Caco-2 (cell line): ENCODE data around the gene NR2F1. TPM values are rescaled to one million over a fixed set of nuclear protein-coding genes. Genes with fewer than 3 reads are reported as not detected.

Experiments
- BruUV-seq: library from RNA; stranded (reverse); fragments of 400-500 nt; replicated peaks from 2 replicates; lab custom pipeline; 2021; lab: Mats Ljungman, UMichigan
- CTCF ChIA-PET: fragments of 300-600 bp; sonication (Branson Sonifier 250); formaldehyde crosslinking; loops from one replicate; lab custom pipeline; 2022; ENCODE audit warnings: antibody characterized with exemption; lab: Charles Lee
- POLR2A ChIA-PET: fragments of 300-600 bp; sonication (Branson Sonifier 250); formaldehyde crosslinking; loops from one replicate; lab custom pipeline; 2022; ENCODE audit warnings: antibody characterized with exemption; lab: Charles Lee
- DNase-seq, 2 experiments: peaks; one replicate each; pipeline versions ENCODE4 v3.0.0 to v3.0.0-alpha.2; 2020 to 2022
- H3K27me3 ChIP-seq: replicated peaks from 2 replicates; pipeline ENCODE4 v1.6.0; 2011; ENCODE audit warnings: low read length; ENCODE audit not compliant: control insufficient read depth, insufficient read depth
- H3K36me3 ChIP-seq: 2 replicates; pipeline ENCODE4 v1.5.1; 2011; ENCODE audit warnings: low read length; ENCODE audit not compliant: control insufficient read depth, insufficient read depth
- H3K4me1 ChIP-seq: fragments of 250-450 bp; sonication (Bioruptor Pico); 2 replicates; pipeline ENCODE4 v1.5.1; 2020; ENCODE audit warnings: mild to moderate bottlenecking
- H3K4me3 ChIP-seq: 2 replicates; pipeline ENCODE4 v1.5.1; 2011; ENCODE audit warnings: low read depth, mild to moderate bottlenecking, control low read depth, low read length
- H3K9me3 ChIP-seq: fragments of 250-450 bp; sonication (Bioruptor Pico); 2 replicates; pipeline ENCODE4 v1.5.1; 2020; ENCODE audit warnings: mild to moderate bottlenecking, moderate library complexity
- H3K27ac Mint-ChIP-seq: one replicate; pipeline ENCODE4 v1.8.0; 2022; ENCODE audit warnings: mixed read lengths; ENCODE audit not compliant: unreplicated experiment
- H3K27me3 Mint-ChIP-seq: one replicate; pipeline ENCODE4 v1.8.0; 2022; ENCODE audit warnings: mixed read lengths; ENCODE audit not compliant: insufficient read depth, unreplicated experiment
- H3K36me3 Mint-ChIP-seq: one replicate; pipeline ENCODE4 v1.8.0; 2022; ENCODE audit warnings: mild to moderate bottlenecking, mixed read lengths; ENCODE audit not compliant: insufficient read depth, unreplicated experiment
- H3K4me1 Mint-ChIP-seq: one replicate; pipeline ENCODE4 v1.8.0; 2022; ENCODE audit warnings: low read depth, mixed read lengths; ENCODE audit not compliant: unreplicated experiment
- H3K4me3 Mint-ChIP-seq: one replicate; pipeline ENCODE4 v1.8.0; 2022; ENCODE audit warnings: mild to moderate bottlenecking, moderate library complexity, mixed read lengths; ENCODE audit not compliant: unreplicated experiment
- H3K9me3 Mint-ChIP-seq: one replicate; pipeline ENCODE4 v1.8.0; 2022; ENCODE audit warnings: mixed read lengths; ENCODE audit not compliant: unreplicated experiment
- intact Hi-C: fragments of 100-400 bp; cut with micrococcal nuclease; formaldehyde crosslinking; loops from one replicate; pipeline ENCODE4 v1.10.0; 2022; ENCODE audit not compliant: unreplicated experiment
- total RNA-seq: library from RNA; stranded (reverse); gene quantifications from 2 replicates; pipeline ENCODE4 v1.2.3, GENCODE V29; 2022
- TF ChIP-seq, protein P1 (sequence below), 2 experiments: fragments of 200-600 bp in 1 of 2; IDR thresholded peaks; 1 replicate in 1 of 2; 2 replicates in 1 of 2; pipeline versions ENCODE4 v1.5.1 to v1.8.0; 2011 to 2022; ENCODE audit warnings: antibody characterized with exemption in 1 of 2, control low read depth in 1 of 2, inconsistent platforms in 1 of 2, low read depth in 1 of 2, low read length in 1 of 2, mild to moderate bottlenecking in 1 of 2, moderate library complexity in 1 of 2; ENCODE audit not compliant: insufficient read depth in 1 of 2, severe bottlenecking in 1 of 2, unreplicated experiment in 1 of 2

The NR2F1 gene
- total RNA-seq, 1 experiment from 2014 or later: 0.70 TPM

DNA sequence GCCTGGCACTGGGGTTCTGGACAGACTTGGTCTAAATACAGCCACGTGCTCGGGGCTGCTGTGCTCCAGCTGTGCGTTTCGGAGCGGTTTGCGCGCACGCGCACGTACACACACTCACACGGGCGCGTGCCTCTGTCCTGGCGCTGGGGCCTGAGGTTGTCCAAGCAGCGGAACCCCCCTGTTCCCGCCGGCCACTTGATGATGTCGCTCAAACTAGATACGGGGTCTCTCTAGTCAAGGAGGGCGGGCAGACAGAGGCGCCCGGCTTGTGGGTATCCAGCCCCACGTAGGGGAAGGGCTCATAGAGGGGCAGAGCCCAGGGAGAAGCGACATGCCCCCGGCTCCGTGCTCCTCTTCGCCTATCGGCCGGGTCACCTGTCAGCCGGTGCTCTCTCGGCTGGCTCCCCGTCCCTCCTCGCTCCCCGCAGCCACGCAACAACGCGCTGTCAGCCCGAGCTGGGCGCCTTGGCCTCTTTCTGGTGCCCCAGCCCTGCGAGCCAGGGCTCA lies 10.9 kb upstream of the NR2F1 start:
- H3K36me3 Mint-ChIP-seq: no peaks in the 10 kb centered on the region
- ChIA-PET CTCF (no interaction called here), POLR2A (no interaction called here)
- TF ChIP-seq, protein P1, sequence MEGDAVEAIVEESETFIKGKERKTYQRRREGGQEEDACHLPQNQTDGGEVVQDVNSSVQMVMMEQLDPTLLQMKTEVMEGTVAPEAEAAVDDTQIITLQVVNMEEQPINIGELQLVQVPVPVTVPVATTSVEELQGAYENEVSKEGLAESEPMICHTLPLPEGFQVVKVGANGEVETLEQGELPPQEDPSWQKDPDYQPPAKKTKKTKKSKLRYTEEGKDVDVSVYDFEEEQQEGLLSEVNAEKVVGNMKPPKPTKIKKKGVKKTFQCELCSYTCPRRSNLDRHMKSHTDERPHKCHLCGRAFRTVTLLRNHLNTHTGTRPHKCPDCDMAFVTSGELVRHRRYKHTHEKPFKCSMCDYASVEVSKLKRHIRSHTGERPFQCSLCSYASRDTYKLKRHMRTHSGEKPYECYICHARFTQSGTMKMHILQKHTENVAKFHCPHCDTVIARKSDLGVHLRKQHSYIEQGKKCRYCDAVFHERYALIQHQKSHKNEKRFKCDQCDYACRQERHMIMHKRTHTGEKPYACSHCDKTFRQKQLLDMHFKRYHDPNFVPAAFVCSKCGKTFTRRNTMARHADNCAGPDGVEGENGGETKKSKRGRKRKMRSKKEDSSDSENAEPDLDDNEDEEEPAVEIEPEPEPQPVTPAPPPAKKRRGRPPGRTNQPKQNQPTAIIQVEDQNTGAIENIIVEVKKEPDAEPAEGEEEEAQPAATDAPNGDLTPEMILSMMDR (IDR thresholded peaks at IDR 0.05; ENCODE audit: insufficient read depth in 1 of 2, low read depth in 1 of 2, low read length in 1 of 2, severe bottlenecking in 1 of 2, unreplicated experiment in 1 of 2): no peak
- Histone ChIP-seq H3K4me1 (peaks cover 8% of the 10 kb centered on the region), H3K4me3 (no peak overlapping the region), H3K9me3 (no peaks in the 10 kb centered on the region), H3K36me3 (no peaks in the 10 kb centered on the region), H3K27me3 (no peaks in the 10 kb centered on the region)
- DNase-seq: no peak
- peaks cover 4% of the 10 kb centered on the region for H3K4me1 Mint-ChIP-seq
- intact Hi-C loops: no loop called here
- H3K27me3 Mint-ChIP-seq: peaks cover 4% of the 10 kb centered on the region
- no TSS peak for BruUV-seq
- no peaks in the 10 kb centered on the region for H3K9me3 Mint-ChIP-seq
- H3K27ac Mint-ChIP-seq: no peak overlapping the region
- H3K4me3 Mint-ChIP-seq: no peak overlapping the region

DNA sequence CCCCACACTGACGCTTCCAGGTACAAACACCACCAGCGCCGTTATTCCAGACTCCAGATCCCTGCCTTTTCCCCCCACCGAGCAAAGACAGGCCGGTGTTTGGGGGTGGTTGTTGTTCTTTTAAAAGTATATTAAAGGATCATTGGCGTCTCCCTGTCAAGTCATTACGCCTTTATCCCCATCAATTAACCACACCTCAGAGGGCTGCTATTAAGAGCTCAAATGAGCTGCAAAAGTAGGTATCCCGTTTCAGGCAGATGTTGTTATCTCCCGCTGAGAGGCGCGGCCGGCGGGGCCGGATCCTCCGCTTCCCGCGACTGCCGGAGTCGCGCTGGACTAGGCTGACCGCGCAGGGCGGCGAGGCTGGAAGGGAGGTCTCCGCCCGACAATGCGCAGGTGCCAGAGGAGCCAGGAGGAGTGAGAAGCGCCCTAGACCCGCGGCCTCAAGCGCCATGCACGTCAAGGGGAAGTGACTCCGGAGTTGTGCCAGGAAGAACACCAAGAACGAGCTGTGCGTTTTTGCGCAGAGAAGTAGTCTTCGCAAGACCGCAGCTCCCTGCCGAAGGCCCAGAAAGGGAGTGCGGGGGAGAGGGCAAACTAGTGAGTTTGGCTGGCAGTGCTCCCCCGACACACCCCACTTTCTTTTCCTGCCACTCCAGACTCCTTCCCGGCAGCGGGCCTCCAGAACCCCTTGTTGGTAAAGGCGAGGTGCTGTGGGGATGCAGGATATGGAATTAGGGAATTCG lies 10.2 kb upstream of the NR2F1 start:
- H3K4me1 Mint-ChIP-seq: peaks cover 8% of the 10 kb centered on the region
- DNase-seq: no peak
- Histone ChIP-seq H3K9me3 (no peaks in the 10 kb centered on the region), H3K4me3 (no peak overlapping the region), H3K27me3 (no peaks in the 10 kb centered on the region), H3K36me3 (no peaks in the 10 kb centered on the region), H3K4me1 (peaks cover 14% of the 10 kb centered on the region)
- no peak overlapping the region for H3K4me3 Mint-ChIP-seq
- no TSS peak for BruUV-seq
- POLR2A ChIA-PET: no interaction called here
- H3K27me3 Mint-ChIP-seq: peaks cover 2% of the 10 kb centered on the region
- no peaks in the 10 kb centered on the region for H3K9me3 Mint-ChIP-seq
- intact Hi-C loops: no loop called here
- no peaks in the 10 kb centered on the region for H3K36me3 Mint-ChIP-seq
- H3K27ac Mint-ChIP-seq: no peak overlapping the region
- CTCF ChIA-PET: no interaction called here
- TF ChIP-seq, protein P1 (IDR thresholded peaks at IDR 0.05; ENCODE audit: insufficient read depth in 1 of 2, low read depth in 1 of 2, low read length in 1 of 2, severe bottlenecking in 1 of 2, unreplicated experiment in 1 of 2): no peak

DNA sequence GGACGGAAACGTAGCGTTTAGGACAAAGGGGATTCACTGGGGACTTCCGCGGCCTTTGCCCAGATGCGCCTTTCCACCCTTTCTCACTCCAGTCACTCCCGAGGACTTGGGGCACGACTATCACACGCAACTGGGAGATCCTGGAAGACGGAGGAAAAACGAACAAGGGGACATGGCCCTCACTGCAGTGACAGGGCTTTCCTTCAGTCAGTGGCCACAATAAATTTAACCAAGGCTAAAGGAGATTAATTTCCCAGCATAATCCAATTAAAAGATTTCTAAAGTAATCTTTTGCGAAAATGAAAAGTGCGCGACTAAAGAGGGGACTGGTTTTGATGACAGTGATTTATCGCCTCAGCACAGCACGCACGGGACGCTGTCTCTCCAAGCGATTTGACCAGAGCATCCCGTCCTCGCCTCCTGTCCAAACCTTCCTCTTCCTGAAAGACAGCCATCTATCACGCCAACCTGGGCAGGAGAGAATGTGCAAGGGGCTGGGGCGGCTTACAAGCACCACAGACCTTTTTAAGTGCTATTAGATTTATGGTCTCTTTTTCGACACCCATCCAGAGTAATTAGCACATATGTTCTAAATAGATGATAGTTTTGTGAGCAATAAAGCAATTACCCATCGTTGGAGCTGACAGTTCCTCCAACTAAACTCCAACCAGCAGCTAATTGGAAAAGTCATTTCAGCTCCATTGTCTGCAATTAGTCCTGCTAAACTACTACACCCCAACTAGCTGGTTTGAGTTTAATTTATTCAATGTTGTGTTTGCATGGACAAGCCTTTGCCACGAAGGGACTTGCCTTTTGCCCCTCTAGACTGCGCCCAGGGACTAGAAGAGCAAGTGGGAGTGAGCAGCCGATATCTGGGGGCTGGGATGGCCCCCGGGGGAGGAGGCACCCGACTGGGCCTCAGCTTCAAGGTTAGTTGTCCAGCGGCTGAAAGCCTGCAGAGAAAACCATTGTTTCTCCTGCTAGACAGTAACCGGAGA lies 9.4 kb upstream of the NR2F1 start:
- Histone ChIP-seq H3K9me3 (no peaks in the 10 kb centered on the region), H3K36me3 (no peaks in the 10 kb centered on the region), H3K4me1 (peaks cover 14% of the 10 kb centered on the region), H3K4me3 (no peak overlapping the region), H3K27me3 (no peaks in the 10 kb centered on the region)
- H3K27ac Mint-ChIP-seq: no peak overlapping the region
- ChIA-PET CTCF (no interaction called here), POLR2A (no interaction called here)
- H3K4me1 Mint-ChIP-seq: peaks cover 8% of the 10 kb centered on the region
- TF ChIP-seq, protein P1 (IDR thresholded peaks at IDR 0.05; ENCODE audit: insufficient read depth in 1 of 2, low read depth in 1 of 2, low read length in 1 of 2, severe bottlenecking in 1 of 2, unreplicated experiment in 1 of 2): no peak
- H3K9me3 Mint-ChIP-seq: no peaks in the 10 kb centered on the region
- H3K36me3 Mint-ChIP-seq: no peaks in the 10 kb centered on the region
- intact Hi-C loops: no loop called here
- no peak overlapping the region for H3K4me3 Mint-ChIP-seq
- peaks cover 2% of the 10 kb centered on the region for H3K27me3 Mint-ChIP-seq
- DNase-seq: no peak
- BruUV-seq: no TSS peak
